Heart left ventricle (tissue), 13 donors: ENCODE data around the gene U2SURP.

Experiments
- POLR2A ChIP-seq, 2 donors: fragments of 450-650 bp; IDR thresholded peaks; one replicate each; pipeline ENCODE4 v1.6.1; 2017; ENCODE audit warnings: antibody characterized with exemption in 2 of 2, mild to moderate bottlenecking in 2 of 2, moderate library complexity in 2 of 2
- TF ChIP-seq, protein P1 (sequence below), 12 donors: fragments of 200-600 bp; sonication (generic) in 4 of 12; IDR thresholded peaks; one replicate each; pipeline versions ENCODE4 v1.5.0 to v1.8.0; 2018 to 2022; ENCODE audit warnings: antibody characterized with exemption in 12 of 12, mild to moderate bottlenecking in 5 of 12
- donor health status: ischemic (EF 13 %, LVEDD 7.1; RV severe dilation, severe dysfunction).
- donor health status: DM: no; HTN: yes; CAD: no.
- donor health status: DM: no; HTN: no; CAD: no.
- donor health status: ischemic (EF 25% LVEDD 6.9; RV normal size, moderate dysfunction).
- donor health status: ischemic (EF 25% LVEDD 5.7; RV mildly dilated, moderate dysfunction).
- donor health status: ischemic (EF 35%, LVEDD 5.7; RV mildly dilated, moderate dysfunction).
- donor health status: nonischemic (EF 11% LVEDD 7.7; RV severe dilation, severe dysfunction).
- donor health status: DM: yes; HTN: yes; CAD: no.
- donor health status: PGD.
- donor health status: ischemic (EF 29% LVEDD 5.4; RV normal size, mild dysfunction).
- donor health status: nonischemic (EF 23%, LVEDD 6.1; RV moderate dilation, normal function).

- TF ChIP-seq, protein P1, sequence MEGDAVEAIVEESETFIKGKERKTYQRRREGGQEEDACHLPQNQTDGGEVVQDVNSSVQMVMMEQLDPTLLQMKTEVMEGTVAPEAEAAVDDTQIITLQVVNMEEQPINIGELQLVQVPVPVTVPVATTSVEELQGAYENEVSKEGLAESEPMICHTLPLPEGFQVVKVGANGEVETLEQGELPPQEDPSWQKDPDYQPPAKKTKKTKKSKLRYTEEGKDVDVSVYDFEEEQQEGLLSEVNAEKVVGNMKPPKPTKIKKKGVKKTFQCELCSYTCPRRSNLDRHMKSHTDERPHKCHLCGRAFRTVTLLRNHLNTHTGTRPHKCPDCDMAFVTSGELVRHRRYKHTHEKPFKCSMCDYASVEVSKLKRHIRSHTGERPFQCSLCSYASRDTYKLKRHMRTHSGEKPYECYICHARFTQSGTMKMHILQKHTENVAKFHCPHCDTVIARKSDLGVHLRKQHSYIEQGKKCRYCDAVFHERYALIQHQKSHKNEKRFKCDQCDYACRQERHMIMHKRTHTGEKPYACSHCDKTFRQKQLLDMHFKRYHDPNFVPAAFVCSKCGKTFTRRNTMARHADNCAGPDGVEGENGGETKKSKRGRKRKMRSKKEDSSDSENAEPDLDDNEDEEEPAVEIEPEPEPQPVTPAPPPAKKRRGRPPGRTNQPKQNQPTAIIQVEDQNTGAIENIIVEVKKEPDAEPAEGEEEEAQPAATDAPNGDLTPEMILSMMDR (IDR thresholded peaks at IDR 0.05) = no peak
- TF ChIP-seq POLR2A (IDR thresholded peaks at IDR 0.05) = no peak
Observed at GRCh38 chr3:142953443-142953842, 47.9 kb upstream of the U2SURP start.
